Gastrocnemius medialis (tissue), 4 donors: ENCODE data around the gene PDE5A. TPM values are rescaled to one million over a fixed set of nuclear protein-coding genes. Genes with fewer than 3 reads are reported as not detected.

Experiments
- ATAC-seq, 2 donors: fragments of 150-250 bp; one replicate each; pipeline ENCODE4 v1.9.1; 2016
- DNase-seq, 2 donors: peaks; one replicate each; pipeline ENCODE4 v3.0.0-alpha.2; 2019
- H3K27ac ChIP-seq, 4 donors: fragments of 200-600 bp; sonication (generic); 1 replicate in 1 of 4; 2 replicates in 3 of 4; pipeline ENCODE4 v1.5.1; 2016 to 2018; ENCODE audit warnings: mild to moderate bottlenecking in 2 of 4, moderate library complexity in 1 of 4
- H3K27me3 ChIP-seq, 3 donors: fragments of 200-600 bp; sonication (generic) in 2 of 3; 1 replicate in 1 of 3; 2 replicates in 2 of 3; pipeline versions ENCODE4 v1.5.1 to v1.6.0; 2016 to 2019; ENCODE audit warnings: mild to moderate bottlenecking in 1 of 3, moderate library complexity in 1 of 3
- H3K36me3 ChIP-seq, 2 donors: fragments of 200-600 bp; sonication (generic) in 1 of 2; one replicate each; pipeline ENCODE4 v1.5.1; 2017 to 2018
- H3K4me1 ChIP-seq, 2 donors: fragments of 200-600 bp; sonication (generic) in 1 of 2; one replicate each; pipeline ENCODE4 v1.5.1; 2016 to 2017; ENCODE audit warnings: mild to moderate bottlenecking in 2 of 2
- H3K4me3 ChIP-seq, 4 donors: fragments of 200-600 bp; sonication (generic) in 3 of 4; 1 replicate in 1 of 4; 2 replicates in 3 of 4; pipeline ENCODE4 v1.5.1; 2016 to 2019; ENCODE audit warnings: mild to moderate bottlenecking in 2 of 4
- H3K9me3 ChIP-seq, 3 donors: fragments of 200-600 bp; sonication (generic) in 2 of 3; 1 replicate in 1 of 3; 2 replicates in 2 of 3; pipeline ENCODE4 v1.5.1; 2016 to 2019
- POLR2A ChIP-seq, 2 donors: fragments of 450-650 bp; IDR thresholded peaks; one replicate each; pipeline ENCODE4 v1.6.1; 2017; ENCODE audit warnings: antibody characterized with exemption in 2 of 2, mild to moderate bottlenecking in 2 of 2, moderate library complexity in 2 of 2
- in situ Hi-C, 4 donors: fragments of 200-750 bp; cut with MboI; loops; one replicate each; pipeline versions ENCODE4 v1.15.0 to v1.8.0; 2017; ENCODE audit warnings: low sequenced_read_pairs in 4 of 4
- intact Hi-C: fragments of 100-400 bp; cut with DNase I; formaldehyde crosslinking; loops from one replicate; pipeline ENCODE4 v1.15.1; 2023; ENCODE audit warnings: low total_unique reads
- total RNA-seq, 4 donors: library from RNA; depleted of rRNA; stranded (reverse); fragments of >200 nt; gene quantifications; one replicate each; pipeline versions ENCODE4 v1.1.0 to v1.2.3, GENCODE V29; 2016
- TF ChIP-seq, protein P1 (sequence below), 5 experiments: fragments of 450-650 bp in 3 of 5; fragments of 200-600 bp in 2 of 5; sonication (generic) in 2 of 5; IDR thresholded peaks in 4 of 5; conservative IDR thresholded peaks in 1 of 5; 1 replicate in 4 of 5; 2 replicates in 1 of 5; pipeline ENCODE4 v1.5.1; 2016 to 2019; ENCODE audit warnings: antibody characterized with exemption in 5 of 5, mild to moderate bottlenecking in 3 of 5, moderate library complexity in 3 of 5

Gene PDE5A
- total RNA-seq, 4 donors from 2014 or later: 5.5 to 9.9 (median 6.0) TPM

DNA sequence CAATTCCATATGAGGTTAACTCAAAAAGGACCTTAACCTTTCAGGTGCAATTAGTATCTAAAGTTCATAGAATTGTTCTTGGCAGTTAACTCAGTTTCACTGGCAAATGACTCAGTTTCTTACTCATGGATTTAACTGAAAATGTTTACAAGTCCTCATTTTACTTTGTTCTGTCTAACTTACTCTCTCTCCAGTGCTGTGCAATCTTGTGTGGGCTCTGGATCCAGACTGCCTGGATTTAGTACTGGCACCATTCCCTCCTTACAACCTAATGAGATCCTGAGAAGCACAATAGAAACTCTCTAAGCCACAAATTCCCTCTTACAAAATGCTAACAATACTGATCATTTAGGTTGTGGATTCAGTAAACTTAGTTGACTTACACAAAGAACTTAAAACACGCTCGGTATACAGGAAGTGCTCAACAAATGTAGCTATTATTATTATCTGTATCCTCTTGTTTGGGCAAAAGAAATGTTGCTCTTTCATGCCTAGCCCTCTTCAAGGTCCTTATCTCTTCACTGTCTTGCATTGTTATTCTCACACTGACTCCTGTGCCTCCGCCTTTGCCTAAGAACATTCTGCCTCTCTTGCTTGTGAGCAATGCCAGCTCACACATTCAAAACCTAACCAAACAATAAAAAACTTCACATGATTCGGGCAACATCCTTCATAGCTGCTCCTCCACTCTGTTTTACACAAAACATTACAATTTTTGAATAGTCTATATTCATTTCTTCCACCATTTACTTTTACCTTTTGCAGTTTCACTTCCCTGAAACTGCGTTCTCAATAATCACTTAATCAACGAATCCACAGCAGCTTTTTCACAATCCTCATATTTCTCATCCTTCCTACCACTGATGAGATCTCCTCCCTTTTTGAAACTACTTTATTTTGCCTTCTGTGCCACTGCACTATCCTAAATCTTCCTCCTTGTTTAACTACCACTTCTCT is 91.8 kb downstream of the PDE5A start:
- Histone ChIP-seq H3K36me3 (peaks cover 0 to 13% of the 10 kb centered on the region in 2 donors), H3K9me3 (no peaks in the 10 kb centered on the region), H3K4me3 (no peak overlapping the region), H3K4me1 (no peaks in the 10 kb centered on the region), H3K27me3 (no peaks in the 10 kb centered on the region), H3K27ac (no peak overlapping the region)
- TF ChIP-seq, protein P1, sequence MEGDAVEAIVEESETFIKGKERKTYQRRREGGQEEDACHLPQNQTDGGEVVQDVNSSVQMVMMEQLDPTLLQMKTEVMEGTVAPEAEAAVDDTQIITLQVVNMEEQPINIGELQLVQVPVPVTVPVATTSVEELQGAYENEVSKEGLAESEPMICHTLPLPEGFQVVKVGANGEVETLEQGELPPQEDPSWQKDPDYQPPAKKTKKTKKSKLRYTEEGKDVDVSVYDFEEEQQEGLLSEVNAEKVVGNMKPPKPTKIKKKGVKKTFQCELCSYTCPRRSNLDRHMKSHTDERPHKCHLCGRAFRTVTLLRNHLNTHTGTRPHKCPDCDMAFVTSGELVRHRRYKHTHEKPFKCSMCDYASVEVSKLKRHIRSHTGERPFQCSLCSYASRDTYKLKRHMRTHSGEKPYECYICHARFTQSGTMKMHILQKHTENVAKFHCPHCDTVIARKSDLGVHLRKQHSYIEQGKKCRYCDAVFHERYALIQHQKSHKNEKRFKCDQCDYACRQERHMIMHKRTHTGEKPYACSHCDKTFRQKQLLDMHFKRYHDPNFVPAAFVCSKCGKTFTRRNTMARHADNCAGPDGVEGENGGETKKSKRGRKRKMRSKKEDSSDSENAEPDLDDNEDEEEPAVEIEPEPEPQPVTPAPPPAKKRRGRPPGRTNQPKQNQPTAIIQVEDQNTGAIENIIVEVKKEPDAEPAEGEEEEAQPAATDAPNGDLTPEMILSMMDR (IDR thresholded peaks at IDR 0.05 in 4 of 5, conservative IDR thresholded peaks at IDR 0.05 in 1 of 5): no peak
- TF ChIP-seq POLR2A (IDR thresholded peaks at IDR 0.05): no peak
- in situ Hi-C loops: no loop called here
- intact Hi-C loops: no loop called here
- no peak for ATAC-seq
- no peak for DNase-seq

DNA sequence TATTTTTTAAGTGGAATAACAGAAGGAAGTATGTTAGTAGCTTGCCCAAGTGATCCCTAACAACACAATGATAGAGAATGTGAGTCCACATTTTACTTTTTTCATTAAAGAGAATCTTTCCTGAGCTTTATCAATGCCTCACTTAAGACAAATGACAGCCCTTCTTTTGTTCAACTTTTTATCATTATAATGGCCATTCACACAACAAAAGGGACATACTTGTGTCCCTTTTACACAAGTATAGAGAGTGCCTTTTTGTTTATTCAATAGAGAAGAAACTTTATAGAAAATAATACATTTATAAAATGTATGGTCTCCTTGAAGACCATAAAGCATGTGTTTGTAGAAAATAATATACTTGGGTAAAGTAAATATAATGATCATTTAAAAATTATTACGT is 96.3 kb downstream of the PDE5A start:
- Histone ChIP-seq H3K27me3 (no peaks in the 10 kb centered on the region), H3K9me3 (no peaks in the 10 kb centered on the region), H3K4me1 (no peaks in the 10 kb centered on the region), H3K4me3 (no peak overlapping the region), H3K36me3 (no peaks in the 10 kb centered on the region), H3K27ac (no peak overlapping the region)
- ATAC-seq (no peak), DNase-seq (no peak)
- in situ Hi-C loops (no loop called here), intact Hi-C loops (no loop called here)
- TF ChIP-seq, protein P1 (IDR thresholded peaks at IDR 0.05 in 4 of 5, conservative IDR thresholded peaks at IDR 0.05 in 1 of 5): no peak
- no peak for TF ChIP-seq POLR2A (IDR thresholded peaks at IDR 0.05)

DNA sequence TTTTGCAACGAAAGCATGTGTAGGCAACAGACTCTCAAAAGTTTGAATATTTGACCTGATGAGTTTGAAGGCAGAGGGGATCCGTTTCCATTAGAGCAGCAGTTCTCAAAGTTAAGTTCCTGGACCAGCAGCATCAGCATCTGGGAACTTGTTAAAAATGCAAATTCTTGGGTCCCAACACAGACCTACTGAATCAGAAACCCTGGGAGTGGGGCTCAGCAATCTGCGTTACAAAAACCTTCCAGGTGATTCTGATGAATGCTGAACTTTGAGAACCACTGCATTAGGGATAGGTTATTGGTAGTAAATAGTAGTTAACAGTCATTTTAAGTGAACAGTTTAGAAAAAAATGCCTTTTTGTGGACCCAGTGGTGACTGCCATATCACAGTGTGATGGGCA is 98.8 kb downstream of the PDE5A start:
- no peak for TF ChIP-seq POLR2A (IDR thresholded peaks at IDR 0.05)
- TF ChIP-seq, protein P1 (IDR thresholded peaks at IDR 0.05 in 4 of 5, conservative IDR thresholded peaks at IDR 0.05 in 1 of 5): no peak
- no peaks in the 10 kb centered on the region for H3K9me3 ChIP-seq
- ATAC-seq (no peak), DNase-seq (no peak)
- H3K27me3 ChIP-seq: no peaks in the 10 kb centered on the region
- no peaks in the 10 kb centered on the region for H3K36me3 ChIP-seq
- in situ Hi-C loops (no loop called here), intact Hi-C loops (no loop called here)
- peaks cover 14 to 15% of the 10 kb centered on the region in 2 donors for H3K4me1 ChIP-seq
- H3K4me3 ChIP-seq: no peak overlapping the region
- no peak overlapping the region for H3K27ac ChIP-seq

DNA sequence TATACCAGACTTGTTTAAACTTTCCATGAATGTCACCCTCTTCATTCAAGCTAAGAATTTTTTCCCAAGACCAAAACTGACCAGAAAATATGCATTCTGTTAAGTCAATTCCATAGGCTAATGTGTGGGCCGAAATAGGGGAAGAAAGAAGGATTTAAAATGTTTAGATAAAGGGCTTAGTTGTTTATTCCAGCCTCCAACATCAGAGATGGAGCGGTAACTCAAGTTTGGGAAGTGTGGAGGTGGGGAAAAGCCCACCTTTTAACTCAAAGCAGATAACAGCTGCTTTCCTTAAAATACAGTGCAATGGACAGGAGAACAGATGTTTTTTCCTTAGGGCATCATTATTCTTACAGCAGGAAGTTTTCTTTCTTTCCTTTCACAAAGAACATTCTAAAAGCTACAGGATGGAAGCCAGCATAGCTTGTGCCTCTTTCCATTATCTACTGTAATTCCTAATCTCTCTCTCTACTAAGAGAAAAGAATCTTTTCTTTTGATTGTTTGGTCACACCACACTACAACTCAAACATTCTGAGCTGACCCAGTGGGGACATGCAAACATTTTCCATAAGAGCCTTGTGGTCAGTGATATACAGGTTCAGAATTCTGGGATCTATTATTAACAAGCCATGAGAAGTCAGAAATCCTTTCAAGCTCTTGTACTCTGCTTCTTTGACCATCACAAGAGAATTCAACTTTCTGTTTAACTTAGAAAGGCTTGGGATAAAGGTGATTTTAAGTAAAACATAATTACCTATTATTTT is 101.6 kb downstream of the PDE5A start:
- H3K27me3 ChIP-seq: no peaks in the 10 kb centered on the region
- TF ChIP-seq POLR2A (IDR thresholded peaks at IDR 0.05): no peak
- TF ChIP-seq, protein P1 (IDR thresholded peaks at IDR 0.05 in 4 of 5, conservative IDR thresholded peaks at IDR 0.05 in 1 of 5): no peak
- in situ Hi-C loops (no loop called here), intact Hi-C loops (no loop called here)
- no peak for DNase-seq
- H3K9me3 ChIP-seq: no peaks in the 10 kb centered on the region
- H3K4me1 ChIP-seq: peaks cover 14 to 15% of the 10 kb centered on the region in 2 donors
- no peak overlapping the region for H3K4me3 ChIP-seq
- H3K36me3 ChIP-seq: no peaks in the 10 kb centered on the region
- ATAC-seq: no peak
- H3K27ac ChIP-seq: peak overlapping the region in 2 of 4 donors; percentile 9 to 47
